Subcutaneous adipose tissue (tissue), 4 donors: Measurements from ENCODE around the gene ESRRA. TPM values are rescaled to one million over a fixed set of nuclear protein-coding genes. Genes with fewer than 3 reads are reported as not detected.

Experiments used
- CTCF ChIP-seq: fragments of 450-650 bp; IDR thresholded peaks from one replicate; pipeline ENCODE4 v1.5.1; 2016; ENCODE audit warnings: low read depth, mild to moderate bottlenecking, control low read depth, antibody characterized with exemption, moderate library complexity
- total RNA-seq, 4 donors: library from RNA; depleted of rRNA; stranded (reverse); fragments of >200 nt; gene quantifications; one replicate each; pipeline ENCODE4 v1.1.0, GENCODE V29; 2016

The ESRRA gene
- total RNA-seq, 4 donors from 2014 or later, result 16.3 to 54.1 (median 35.5) TPM

GRCh38 chr11:64327993-64328392, 22.7 kb downstream of the ESRRA start:
- TF ChIP-seq CTCF, result no peak

GRCh38 chr11:64330888-64331287, 25.6 kb downstream of the ESRRA start:
- no peak for TF ChIP-seq CTCF

GRCh38 chr11:64331569-64332371, 26.4 kb downstream of the ESRRA start:
- no peak for TF ChIP-seq CTCF

GRCh38 chr11:64333556-64333955, 28.2 kb downstream of the ESRRA start:
- TF ChIP-seq CTCF, result no peak

GRCh38 chr11:64334764-64335735, 29.7 kb downstream of the ESRRA start:
- no peak for TF ChIP-seq CTCF

- no peak for TF ChIP-seq CTCF
Observed at GRCh38 chr11:64337538-64338249, 32.4 kb downstream of the ESRRA start.
